ENCODE measurements around the gene OR2V2.

The OR2V2 gene

DNA sequence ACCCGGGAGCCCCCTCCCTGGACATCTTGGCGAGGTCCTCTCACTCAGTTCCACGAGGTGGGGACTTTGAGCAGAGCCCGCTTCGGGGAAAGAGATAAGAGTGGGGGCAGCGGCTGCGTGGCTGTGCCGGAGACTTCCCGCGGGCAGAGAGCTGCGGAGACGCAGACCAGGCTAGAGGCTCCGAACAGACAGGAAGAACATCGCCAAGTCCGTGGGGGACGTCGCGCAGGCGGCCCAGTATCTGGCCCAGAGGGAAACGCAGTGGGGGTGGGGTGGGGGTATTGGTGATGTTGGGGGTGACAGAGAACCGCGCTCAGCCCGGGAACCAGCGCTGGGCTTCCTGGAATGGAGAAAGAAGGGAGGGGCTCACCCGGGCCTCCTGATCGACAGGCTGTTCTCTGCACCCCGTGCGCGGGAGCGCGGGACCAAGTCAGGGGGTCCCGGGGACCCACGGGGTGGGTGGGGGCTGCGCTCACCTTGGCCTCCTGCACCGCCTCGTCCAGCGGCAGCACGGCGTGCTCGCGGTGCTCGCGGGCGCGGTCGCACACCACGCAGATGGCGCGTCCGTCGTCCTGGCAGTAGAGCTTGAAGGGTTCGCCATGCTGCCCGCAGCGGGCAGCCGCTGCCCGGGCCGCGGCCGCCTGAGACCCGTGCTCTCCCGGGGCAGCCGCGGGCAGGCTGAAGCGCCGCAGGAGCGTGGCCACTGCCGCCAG lies 56.9 kb downstream of the OR2V2 start:
- H3K27me3 Mint-ChIP-seq (ENCODE audit: low read depth), result peaks cover 51% of the 10 kb centered on the region
- peaks cover 31% of the 10 kb centered on the region for H3K4me1 Mint-ChIP-seq (ENCODE audit: low read depth)
- no peaks in the 10 kb centered on the region for H3K9me3 Mint-ChIP-seq
- peaks cover 6% of the 10 kb centered on the region for H3K36me3 Mint-ChIP-seq (ENCODE audit: low read depth)
- peak overlapping the region; percentile 86 for H3K4me3 Mint-ChIP-seq
- DNase-seq (ENCODE audit: low spot score), result no peak
- peak overlapping the region; percentile 72 for H3K27ac Mint-ChIP-seq

DNA sequence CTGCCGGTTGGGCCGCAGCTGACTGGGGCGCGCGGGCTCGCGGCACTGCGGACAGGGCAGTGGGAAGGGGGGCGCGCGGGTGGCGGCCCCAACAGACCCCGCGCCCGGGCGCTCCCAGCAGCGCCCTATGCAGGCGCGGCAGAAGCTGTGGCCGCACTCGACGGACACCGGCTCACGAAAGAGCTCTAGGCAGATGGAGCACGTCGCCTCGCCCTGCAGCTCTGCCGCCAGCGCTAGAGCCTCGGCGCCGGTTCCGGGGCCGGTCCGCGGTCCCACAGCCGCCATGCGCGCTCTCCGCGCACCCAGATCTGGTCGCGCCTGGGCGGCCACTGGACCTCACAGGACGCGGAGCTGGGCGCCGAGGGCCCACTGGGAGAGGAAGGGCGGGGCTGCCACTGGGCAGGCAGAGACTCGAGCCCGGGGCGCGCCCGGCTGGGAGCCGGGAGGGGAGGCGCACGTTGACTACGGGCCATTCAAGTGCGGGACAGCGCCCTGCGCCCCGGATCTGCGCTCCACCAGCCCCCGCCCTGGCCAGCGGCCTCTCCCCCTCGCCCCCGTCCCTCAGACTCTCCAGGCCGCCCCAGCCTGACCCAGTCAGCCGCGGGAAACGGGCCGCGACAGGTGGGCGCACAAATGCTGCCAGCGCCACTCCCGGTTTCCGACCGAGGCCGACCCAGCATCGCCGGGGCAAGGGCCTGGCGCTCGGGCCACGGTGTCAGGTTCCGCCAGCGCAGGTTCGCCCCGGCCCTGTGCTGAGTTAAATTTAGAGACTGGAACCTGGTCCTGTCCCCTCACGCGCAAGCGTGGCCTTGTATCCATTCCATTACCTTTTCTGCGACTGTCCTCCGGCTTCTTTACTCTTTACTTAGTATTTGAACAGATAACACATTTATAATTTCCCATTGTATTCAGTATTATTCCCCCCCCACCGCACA lies 57.7 kb downstream of the OR2V2 start, which contains the start of gene TRIM7:
Gene TRIM7, minus strand, starts transcription at position 371 of the 935 bp plus-strand sequence. Its CDS starts 86 bp downstream, at position 285.
- DNase-seq (ENCODE audit: low spot score), result peak; percentile 38
- Mint-ChIP-seq H3K4me1 (ENCODE audit: low read depth) (peaks cover 31% of the 10 kb centered on the region), H3K36me3 (ENCODE audit: low read depth) (peaks cover 6% of the 10 kb centered on the region), H3K27ac (peak within 1 kb of the TSS; percentile 72), H3K4me3 (peak within 1 kb of the TSS; percentile 86), H3K9me3 (no peaks in the 10 kb centered on the region), H3K27me3 (ENCODE audit: low read depth) (peaks cover 48% of the 10 kb centered on the region)

DNA sequence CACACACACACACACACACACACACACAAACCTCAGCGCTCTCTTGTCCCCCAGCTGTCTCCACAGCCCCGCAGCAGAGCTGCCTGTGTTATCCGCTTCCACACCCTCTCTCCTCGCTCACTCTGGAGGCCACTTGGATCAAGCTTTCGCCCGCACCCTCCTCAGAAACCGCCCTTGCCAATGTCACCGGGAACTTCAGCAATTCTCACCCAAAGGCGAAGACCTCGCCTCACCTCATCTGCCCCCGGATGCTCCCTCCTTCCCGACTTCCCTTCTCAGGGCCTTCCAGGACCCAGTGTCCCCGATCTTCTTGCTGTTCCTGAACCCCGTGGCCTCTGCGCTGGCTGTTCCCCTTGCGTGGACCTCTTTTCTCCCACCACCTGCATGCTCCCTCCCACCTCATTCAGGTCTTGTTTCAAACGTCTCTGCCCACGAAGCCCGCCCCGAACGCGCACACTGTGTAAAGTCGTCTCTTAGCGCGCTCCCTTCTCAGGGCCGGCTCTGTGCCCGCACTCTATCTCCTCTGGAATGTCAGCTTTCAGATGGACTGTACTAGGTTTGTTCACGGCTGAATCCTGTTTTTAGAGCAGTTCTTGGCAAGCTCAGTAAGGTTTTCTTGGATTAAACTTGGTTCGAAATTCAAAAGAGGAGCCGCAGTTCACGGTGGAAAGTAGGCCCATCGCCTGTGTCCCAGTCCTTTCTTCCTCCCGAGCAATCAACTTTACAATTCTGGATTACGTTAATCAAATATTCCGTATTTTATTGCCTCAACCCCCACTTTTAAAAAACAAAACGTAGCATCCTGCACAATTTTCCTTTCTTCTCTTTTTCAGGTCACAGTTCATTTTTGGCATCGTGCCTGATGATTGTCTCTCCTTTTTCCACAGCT lies 58.6 kb downstream of the OR2V2 start:
- Mint-ChIP-seq H3K27ac (peak overlapping the region; percentile 82), H3K36me3 (ENCODE audit: low read depth) (peaks cover 6% of the 10 kb centered on the region), H3K4me1 (ENCODE audit: low read depth) (peaks cover 31% of the 10 kb centered on the region), H3K27me3 (ENCODE audit: low read depth) (peaks cover 42% of the 10 kb centered on the region), H3K4me3 (peak overlapping the region; percentile 84), H3K9me3 (no peaks in the 10 kb centered on the region)
- DNase-seq (ENCODE audit: low spot score), result no peak

DNA sequence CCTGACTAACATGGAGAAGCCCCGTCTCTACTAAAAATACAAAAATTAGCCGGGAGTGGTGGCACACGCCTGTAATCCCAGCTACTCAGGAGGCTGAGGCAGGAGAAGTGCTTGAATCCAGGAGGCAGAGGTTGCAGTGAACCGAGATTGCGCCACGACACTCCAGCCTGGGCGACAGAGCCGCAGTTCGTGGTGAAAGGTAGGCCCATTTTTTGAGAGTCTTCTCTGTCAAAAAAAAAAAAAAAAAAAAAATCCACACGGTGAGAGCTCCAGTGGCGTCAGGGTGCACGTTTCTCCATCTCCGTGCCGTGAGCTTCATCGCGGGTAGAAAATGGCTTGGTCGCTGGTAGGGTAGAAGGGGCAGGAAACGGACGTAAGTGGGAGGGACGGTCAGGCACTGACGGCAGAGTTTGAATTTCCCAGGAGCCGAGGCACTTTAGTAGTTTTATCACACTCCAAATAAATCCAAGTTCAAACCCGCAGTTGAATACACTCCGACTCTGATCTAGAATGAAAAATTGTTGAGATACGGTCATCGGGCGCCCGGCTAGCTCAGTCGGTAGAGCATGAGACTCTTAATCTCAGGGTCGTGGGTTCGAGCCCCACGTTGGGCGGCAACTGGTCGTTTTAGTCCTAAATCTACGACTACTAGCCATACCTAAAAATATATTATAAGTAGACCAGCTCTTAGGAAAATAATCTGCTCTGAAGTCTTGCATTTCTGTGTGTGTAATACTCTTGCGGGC lies 60.0 kb downstream of the OR2V2 start:
- H3K27me3 Mint-ChIP-seq (ENCODE audit: low read depth), result peaks cover 35% of the 10 kb centered on the region
- H3K9me3 Mint-ChIP-seq, result no peaks in the 10 kb centered on the region
- H3K36me3 Mint-ChIP-seq (ENCODE audit: low read depth), result peaks cover 4% of the 10 kb centered on the region
- peak overlapping the region; percentile 82 for H3K27ac Mint-ChIP-seq
- H3K4me3 Mint-ChIP-seq, result peak overlapping the region; percentile 84
- H3K4me1 Mint-ChIP-seq (ENCODE audit: low read depth), result peaks cover 35% of the 10 kb centered on the region
- DNase-seq (ENCODE audit: low spot score), result peak; percentile 79

DNA sequence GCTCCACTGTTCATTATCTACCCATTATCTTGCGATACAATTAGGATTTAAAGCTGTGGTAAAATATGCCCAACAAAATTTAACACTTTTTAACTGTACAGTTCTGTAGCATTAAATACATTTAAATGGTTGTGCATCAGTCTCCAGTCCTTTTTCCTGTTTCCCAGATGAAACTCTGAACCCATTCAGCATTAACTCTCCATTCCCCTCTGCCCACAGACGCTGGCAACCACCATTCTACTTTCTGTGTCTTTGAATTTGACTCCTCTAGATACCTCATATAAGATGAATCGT lies 60.5 kb downstream of the OR2V2 start:
- no peak for DNase-seq (ENCODE audit: low spot score)
- Mint-ChIP-seq H3K27me3 (ENCODE audit: low read depth) (peaks cover 32% of the 10 kb centered on the region), H3K9me3 (no peaks in the 10 kb centered on the region), H3K27ac (peak overlapping the region; percentile 82), H3K4me3 (peak overlapping the region; percentile 84), H3K36me3 (ENCODE audit: low read depth) (peaks cover 4% of the 10 kb centered on the region), H3K4me1 (ENCODE audit: low read depth) (peaks cover 35% of the 10 kb centered on the region)
